ENCODE data around the gene SORCS2.

SORCS2 gene

GRCh38 chr4:7395645-7396044 is 203.3 kb downstream of the SORCS2 start:
- H3K27me3 ChIP-seq (ENCODE audit: insufficient read depth, insufficient read length), result no peaks in the 10 kb centered on the region
- no peaks in the 10 kb centered on the region for H3K36me3 ChIP-seq (ENCODE audit: insufficient read depth, insufficient read length, low read length)
- H3K9ac ChIP-seq (ENCODE audit: insufficient read length, low read depth), result peak overlapping the region; percentile 22
- peaks cover 29% of the 10 kb centered on the region for H3K4me1 ChIP-seq (ENCODE audit: insufficient read depth, insufficient read length)
- H3K4me3 ChIP-seq (ENCODE audit: insufficient read length, low read depth), result no peak overlapping the region
- no peak for TF ChIP-seq YY1 (IDR thresholded peaks at IDR 0.05; ENCODE audit: insufficient read depth, insufficient read length)
- TF ChIP-seq ZNF274 (IDR thresholded peaks at IDR 0.05; ENCODE audit: low read depth, low read length), result no peak
- TF ChIP-seq SUZ12 (IDR thresholded peaks at IDR 0.05; ENCODE audit: extremely low read depth, insufficient read depth, insufficient read length), result no peak
- H3K9me3 ChIP-seq (ENCODE audit: insufficient read depth, low read length), result no peaks in the 10 kb centered on the region
- DNase-seq (ENCODE audit: low read depth, low spot score), result no peak

DNA sequence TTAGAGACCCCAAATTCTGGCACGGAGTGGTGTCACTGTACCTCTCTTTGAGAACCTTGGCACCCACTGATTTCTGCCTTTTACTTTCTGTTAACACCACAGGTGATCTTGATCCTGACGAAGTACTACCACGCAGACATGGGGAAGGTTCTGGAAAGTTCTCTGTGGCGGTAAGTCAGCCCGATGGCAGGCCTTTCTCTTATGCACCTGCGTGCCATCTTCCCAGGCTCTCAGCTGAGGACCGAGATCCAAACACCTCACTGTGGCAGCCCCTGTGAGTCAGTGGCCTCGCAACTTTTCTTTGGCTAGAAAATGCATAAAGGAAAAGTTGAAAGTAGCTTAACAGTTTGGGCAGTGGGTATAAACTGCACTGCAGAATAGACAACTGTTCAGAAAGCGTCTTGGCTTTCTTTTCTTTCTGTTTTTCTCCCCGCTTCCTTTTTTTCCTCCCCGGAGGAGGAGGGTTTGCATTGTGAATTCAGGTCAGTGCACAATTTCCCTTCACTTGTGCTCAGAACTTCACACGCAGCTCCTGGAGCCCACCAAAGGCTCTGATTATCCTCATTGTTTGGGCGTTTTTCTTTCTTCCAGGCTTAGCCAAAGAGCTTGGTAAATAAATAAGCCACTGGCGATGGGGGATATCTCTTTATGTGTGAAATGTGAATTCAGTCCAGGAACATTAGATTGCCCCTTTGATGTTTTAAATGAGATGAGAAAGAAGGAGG is 204.0 kb downstream of the SORCS2 start:
- no peak for TF ChIP-seq YY1 (IDR thresholded peaks at IDR 0.05; ENCODE audit: insufficient read depth, insufficient read length)
- Histone ChIP-seq H3K4me1 (ENCODE audit: insufficient read depth, insufficient read length) (peaks cover 26% of the 10 kb centered on the region), H3K27me3 (ENCODE audit: insufficient read depth, insufficient read length) (no peaks in the 10 kb centered on the region), H3K4me3 (ENCODE audit: insufficient read length, low read depth) (no peak overlapping the region), H3K9me3 (ENCODE audit: insufficient read depth, low read length) (no peaks in the 10 kb centered on the region), H3K36me3 (ENCODE audit: insufficient read depth, insufficient read length, low read length) (no peaks in the 10 kb centered on the region), H3K9ac (ENCODE audit: insufficient read length, low read depth) (no peak overlapping the region)
- DNase-seq (ENCODE audit: low read depth, low spot score), result no peak

- no peaks in the 10 kb centered on the region for H3K9me3 ChIP-seq (ENCODE audit: insufficient read depth, low read length)
- no peak for TF ChIP-seq SUZ12 (IDR thresholded peaks at IDR 0.05; ENCODE audit: extremely low read depth, insufficient read depth, insufficient read length)
- TF ChIP-seq YY1 (IDR thresholded peaks at IDR 0.05; ENCODE audit: insufficient read depth, insufficient read length), result no peak
- no peak for TF ChIP-seq ZNF274 (IDR thresholded peaks at IDR 0.05; ENCODE audit: low read depth, low read length)
- DNase-seq (ENCODE audit: low read depth, low spot score), result no peak
- no peak overlapping the region for H3K9ac ChIP-seq (ENCODE audit: insufficient read length, low read depth)
- H3K4me1 ChIP-seq (ENCODE audit: insufficient read depth, insufficient read length), result peaks cover 23% of the 10 kb centered on the region
- H3K4me3 ChIP-seq (ENCODE audit: insufficient read length, low read depth), result no peak overlapping the region
- no peaks in the 10 kb centered on the region for H3K27me3 ChIP-seq (ENCODE audit: insufficient read depth, insufficient read length)
- no peaks in the 10 kb centered on the region for H3K36me3 ChIP-seq (ENCODE audit: insufficient read depth, insufficient read length, low read length)
Observed at GRCh38 chr4:7397206-7398103, 205.1 kb downstream of the SORCS2 start.

DNA sequence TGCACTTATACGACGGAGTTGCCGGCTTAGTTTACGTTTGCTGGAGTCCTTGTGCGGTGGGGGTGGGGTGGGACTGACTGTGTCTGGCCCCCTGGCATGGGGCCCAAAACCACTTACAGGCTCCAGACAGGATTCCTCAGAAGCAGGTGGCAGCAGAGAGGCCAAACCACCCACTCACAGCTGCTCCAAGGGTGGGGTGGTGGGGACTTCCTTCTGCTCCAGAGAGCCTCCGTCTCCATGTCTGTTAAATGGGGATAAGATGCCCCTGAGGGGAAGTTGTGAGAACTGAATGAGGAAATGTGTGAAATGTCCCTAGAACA is 205.7 kb downstream of the SORCS2 start:
- DNase-seq (ENCODE audit: low read depth, low spot score), result no peak
- H3K4me3 ChIP-seq (ENCODE audit: insufficient read length, low read depth), result no peak overlapping the region
- H3K4me1 ChIP-seq (ENCODE audit: insufficient read depth, insufficient read length), result peaks cover 18% of the 10 kb centered on the region
- H3K36me3 ChIP-seq (ENCODE audit: insufficient read depth, insufficient read length, low read length), result no peaks in the 10 kb centered on the region
- no peaks in the 10 kb centered on the region for H3K27me3 ChIP-seq (ENCODE audit: insufficient read depth, insufficient read length)
- H3K9me3 ChIP-seq (ENCODE audit: insufficient read depth, low read length), result no peaks in the 10 kb centered on the region
- no peak overlapping the region for H3K9ac ChIP-seq (ENCODE audit: insufficient read length, low read depth)
- TF ChIP-seq YY1 (IDR thresholded peaks at IDR 0.05; ENCODE audit: insufficient read depth, insufficient read length), result no peak
- no peak for TF ChIP-seq ZNF274 (IDR thresholded peaks at IDR 0.05; ENCODE audit: low read depth, low read length)
- no peak for TF ChIP-seq SUZ12 (IDR thresholded peaks at IDR 0.05; ENCODE audit: extremely low read depth, insufficient read depth, insufficient read length)

GRCh38 chr4:7398788-7399439 is 206.6 kb downstream of the SORCS2 start:
- no peak overlapping the region for H3K4me3 ChIP-seq (ENCODE audit: insufficient read length, low read depth)
- H3K27me3 ChIP-seq (ENCODE audit: insufficient read depth, insufficient read length), result no peaks in the 10 kb centered on the region
- H3K9ac ChIP-seq (ENCODE audit: insufficient read length, low read depth), result no peak overlapping the region
- no peak for DNase-seq (ENCODE audit: low read depth, low spot score)
- H3K9me3 ChIP-seq (ENCODE audit: insufficient read depth, low read length), result no peaks in the 10 kb centered on the region
- TF ChIP-seq SUZ12 (IDR thresholded peaks at IDR 0.05; ENCODE audit: extremely low read depth, insufficient read depth, insufficient read length), result no peak
- no peak for TF ChIP-seq YY1 (IDR thresholded peaks at IDR 0.05; ENCODE audit: insufficient read depth, insufficient read length)
- TF ChIP-seq ZNF274 (IDR thresholded peaks at IDR 0.05; ENCODE audit: low read depth, low read length), result no peak
- peaks cover 15% of the 10 kb centered on the region for H3K4me1 ChIP-seq (ENCODE audit: insufficient read depth, insufficient read length)
- no peaks in the 10 kb centered on the region for H3K36me3 ChIP-seq (ENCODE audit: insufficient read depth, insufficient read length, low read length)

DNA sequence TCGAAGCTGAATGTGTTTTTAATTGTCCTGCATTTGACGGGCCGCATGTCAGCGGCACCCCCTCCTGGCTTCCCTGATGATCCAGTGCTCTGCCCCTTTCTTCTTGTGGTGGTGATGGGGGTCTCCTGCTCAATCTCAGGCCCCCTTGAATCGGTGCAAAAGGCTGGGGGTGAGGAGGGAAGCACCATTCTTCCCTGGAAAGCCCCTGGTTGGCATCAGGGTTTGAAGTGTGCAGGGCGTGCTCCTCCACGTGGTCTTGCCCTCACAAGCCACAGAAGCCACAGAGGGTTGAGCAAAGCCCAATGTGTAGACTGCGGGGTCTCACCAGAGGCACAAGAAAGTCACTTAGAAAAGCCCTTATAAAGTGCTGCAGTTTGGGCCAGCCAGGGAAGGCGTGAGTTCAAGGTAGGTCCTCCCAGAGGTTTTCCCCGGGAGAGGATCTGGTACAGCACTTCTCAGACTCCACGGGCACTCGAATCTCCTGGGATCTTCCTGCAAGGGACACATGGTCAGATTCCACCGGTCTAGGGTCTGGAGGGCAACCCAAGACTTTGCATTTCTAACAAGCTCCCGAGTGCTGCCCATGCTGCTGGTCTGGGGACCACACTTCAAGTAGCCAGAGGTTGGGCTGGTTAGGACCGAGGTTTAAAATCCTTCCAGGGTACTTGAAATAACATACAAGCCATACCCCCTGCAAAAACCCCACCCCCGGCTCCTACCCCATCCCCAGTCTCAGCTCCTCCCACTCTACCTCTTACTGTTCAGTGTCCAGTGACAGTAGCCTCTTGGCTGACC is 207.3 kb downstream of the SORCS2 start:
- Histone ChIP-seq H3K9me3 (ENCODE audit: insufficient read depth, low read length) (no peaks in the 10 kb centered on the region), H3K36me3 (ENCODE audit: insufficient read depth, insufficient read length, low read length) (no peaks in the 10 kb centered on the region), H3K4me3 (ENCODE audit: insufficient read length, low read depth) (no peak overlapping the region), H3K9ac (ENCODE audit: insufficient read length, low read depth) (no peak overlapping the region), H3K27me3 (ENCODE audit: insufficient read depth, insufficient read length) (no peaks in the 10 kb centered on the region), H3K4me1 (ENCODE audit: insufficient read depth, insufficient read length) (peaks cover 12% of the 10 kb centered on the region)
- DNase-seq (ENCODE audit: low read depth, low spot score), result no peak
- no peak for TF ChIP-seq YY1 (IDR thresholded peaks at IDR 0.05; ENCODE audit: insufficient read depth, insufficient read length)
- TF ChIP-seq ZNF274 (IDR thresholded peaks at IDR 0.05; ENCODE audit: low read depth, low read length), result no peak
- TF ChIP-seq SUZ12 (IDR thresholded peaks at IDR 0.05; ENCODE audit: extremely low read depth, insufficient read depth, insufficient read length), result no peak
